NCI-H345 treated with DMSO at 0.1 percent for 48 hours (cell line): Measurements from ENCODE around the gene SLC35A3.

ENCODE experiments used
- DNase-seq: peaks from one replicate; lab custom pipeline; 2025; ENCODE audit not compliant: unreplicated experiment; lab: John Stamatoyannopoulos, UW

The SLC35A3 gene

DNA sequence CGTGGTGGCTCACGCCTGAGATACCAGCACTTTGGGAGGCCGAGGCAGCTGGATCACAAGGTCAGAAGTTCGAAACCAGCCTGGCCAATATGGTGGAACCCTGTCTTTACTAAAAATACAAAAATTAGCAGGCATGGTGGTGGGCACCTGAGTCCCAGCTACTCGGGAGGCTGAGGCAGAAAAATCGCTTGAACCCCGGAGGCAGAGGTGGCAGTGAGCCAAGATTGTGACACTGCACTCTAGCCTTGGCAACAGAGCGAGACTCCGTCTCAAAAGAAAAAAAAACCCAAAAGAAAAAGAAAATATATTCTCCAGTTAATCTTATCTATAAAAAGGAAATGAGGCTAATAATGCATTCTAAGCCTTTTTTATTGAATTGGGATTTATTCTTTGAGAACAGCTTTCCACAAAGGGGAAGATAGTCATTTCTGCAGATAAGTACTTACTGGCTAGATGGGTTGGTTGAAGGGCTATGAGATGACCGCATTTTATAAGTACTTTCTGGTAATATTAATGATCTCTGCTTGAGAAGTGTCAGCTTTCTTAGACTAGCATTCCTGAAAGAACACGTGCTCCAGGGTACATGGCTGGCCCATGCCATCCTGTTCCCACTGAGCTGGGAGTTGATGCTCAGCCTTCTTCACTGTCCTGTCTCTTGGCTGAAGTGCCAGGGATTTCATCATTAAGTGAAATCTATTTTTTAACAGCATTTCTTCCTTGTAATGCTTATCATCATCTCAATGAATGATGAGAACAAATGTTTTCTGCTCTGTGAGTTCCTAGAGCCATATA, 105.0 kb downstream of the SLC35A3 start:
- DNase-seq, result no peak

DNA sequence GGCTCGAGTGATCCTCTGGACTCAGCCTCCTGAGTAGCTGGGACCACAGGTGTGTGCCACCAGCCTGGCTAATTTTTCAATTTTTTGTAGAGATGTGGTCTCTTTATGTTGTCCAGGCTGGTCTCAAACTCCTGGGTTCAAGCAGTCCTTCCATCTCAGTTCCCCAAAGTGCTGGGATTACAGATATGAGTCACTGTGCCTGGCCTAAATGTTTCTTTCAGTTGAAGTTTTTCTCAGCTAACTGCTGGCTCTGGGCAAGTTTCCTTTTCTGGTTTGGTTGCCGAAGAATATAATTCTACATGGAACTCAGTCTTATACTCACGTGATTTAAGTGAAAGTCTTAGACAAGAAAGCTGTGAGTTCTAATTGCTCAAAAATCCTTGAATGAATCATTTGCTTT, 106.0 kb downstream of the SLC35A3 start:
- no peak for DNase-seq

DNA sequence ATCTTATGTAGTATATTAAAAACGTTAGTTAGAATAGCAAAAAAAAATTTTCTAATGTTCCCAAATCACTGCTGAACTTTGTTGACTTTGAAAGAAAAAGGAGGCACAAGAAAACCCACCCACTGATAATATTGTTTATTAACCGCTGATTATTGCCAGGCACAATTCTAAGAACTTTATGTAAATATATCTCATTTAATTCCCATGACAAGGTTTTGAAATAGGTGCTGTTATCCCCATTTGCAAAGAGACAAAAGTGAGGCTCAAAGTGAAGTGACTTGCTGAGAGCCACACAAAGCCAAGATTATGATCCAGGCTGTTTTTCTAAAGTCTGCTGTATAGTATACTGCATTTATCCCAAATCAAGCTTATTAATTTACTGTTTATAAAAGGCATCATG, 106.5 kb downstream of the SLC35A3 start:
- DNase-seq, result no peak

DNA sequence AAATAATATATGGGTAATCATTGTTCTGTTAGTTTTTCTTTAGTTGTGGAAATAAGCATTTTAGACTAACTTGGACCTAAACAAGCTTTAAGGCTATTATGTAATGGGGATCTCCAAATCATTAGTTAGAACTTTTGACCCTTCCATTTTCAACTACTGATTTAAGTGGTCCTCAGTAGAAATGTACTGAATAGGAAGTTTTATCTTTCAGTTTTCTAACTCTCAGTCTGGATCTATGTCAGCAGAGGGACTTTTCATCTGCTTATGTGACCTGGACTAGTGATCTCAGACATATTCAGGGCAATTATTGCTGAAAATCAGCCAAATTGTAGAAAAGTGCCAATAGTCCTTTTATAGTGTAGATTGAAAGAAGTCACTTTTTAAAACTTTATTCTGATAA, 106.9 kb downstream of the SLC35A3 start:
- no peak for DNase-seq

DNA sequence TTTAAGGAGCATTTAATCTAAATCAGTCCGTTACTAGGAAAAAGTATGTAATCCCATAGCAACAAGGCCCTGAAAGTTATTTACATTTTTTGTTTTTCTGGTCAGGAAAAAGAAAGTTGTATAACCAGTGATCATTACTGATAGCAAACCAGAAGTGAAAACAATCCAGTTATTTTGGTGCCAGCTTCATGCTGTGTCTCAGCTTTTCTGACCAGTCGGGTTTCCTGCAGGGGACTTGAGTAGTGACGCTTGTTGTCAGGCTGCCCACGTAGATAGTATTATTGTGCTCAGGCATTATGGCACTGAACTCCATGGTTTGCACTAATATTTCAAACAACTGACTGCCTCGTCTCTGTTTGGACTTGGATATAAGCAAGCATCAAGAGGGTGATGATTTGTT, 107.7 kb downstream of the SLC35A3 start:
- no peak for DNase-seq

DNA sequence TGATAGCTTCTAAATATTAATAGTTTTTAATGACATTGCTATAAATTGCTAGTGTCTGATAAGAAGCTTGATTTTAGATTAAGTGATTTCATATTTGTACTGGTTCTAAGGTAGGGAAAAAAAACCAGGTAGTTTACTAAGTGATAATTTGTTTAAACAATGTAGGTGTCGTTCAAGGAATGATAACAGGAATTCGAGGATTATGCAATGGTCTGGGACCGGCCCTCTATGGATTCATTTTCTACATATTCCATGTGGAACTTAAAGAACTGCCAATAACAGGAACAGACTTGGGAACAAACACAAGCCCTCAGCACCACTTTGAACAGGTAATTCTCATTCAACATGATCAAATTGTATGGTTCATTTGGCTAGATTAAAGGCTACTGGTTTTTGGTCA, 110.5 kb downstream of the SLC35A3 start:
- no peak for DNase-seq
